C4-2B (cell line): ENCODE results near the gene SIN3A.

Experiments used
- CTCF ChIP-seq: fragments of 450-650 bp; conservative IDR thresholded peaks from 2 replicates; pipeline ENCODE4 v1.5.1; 2017; ENCODE audit warnings: mild to moderate bottlenecking
- ZFX ChIP-seq: fragments of 450-650 bp; IDR thresholded peaks from 2 replicates; pipeline ENCODE4 v1.6.1; 2017

- TF ChIP-seq CTCF (no peak), ZFX (no peak)
These were observed 13.8 kb downstream of the SIN3A start for GRCh38 chr15:75437721-75438120.
